Suprapubic skin (tissue), 4 donors: ENCODE data around the gene TBX4.

Experiments
- CTCF ChIP-seq, 2 donors: fragments of 200-600 bp in 1 of 2; fragments of 450-650 bp in 1 of 2; sonication (generic) in 1 of 2; IDR thresholded peaks; one replicate each; pipeline ENCODE4 v1.5.1; 2016 to 2019; ENCODE audit warnings: antibody characterized with exemption in 2 of 2, mild to moderate bottlenecking in 1 of 2, moderate library complexity in 1 of 2
- EP300 ChIP-seq: sonication (generic); formaldehyde crosslinking; IDR thresholded peaks from one replicate; pipeline ENCODE4 v1.6.1; 2017; ENCODE audit warnings: antibody characterized with exemption
- POLR2A ChIP-seq, 2 donors: fragments of 450-650 bp; IDR thresholded peaks; one replicate each; pipeline ENCODE4 v1.6.1; 2017; ENCODE audit warnings: antibody characterized with exemption in 2 of 2, mild to moderate bottlenecking in 2 of 2, moderate library complexity in 2 of 2
- POLR2AphosphoS5 ChIP-seq, 3 donors: sonication (generic); formaldehyde crosslinking; IDR thresholded peaks; one replicate each; pipeline ENCODE4 v1.6.1; 2017; ENCODE audit warnings: antibody characterized with exemption in 3 of 3

GRCh38 chr17:61451538-61452300 is 503 bp upstream of the TBX4 start:
- TF ChIP-seq CTCF (IDR thresholded peaks at IDR 0.05), result no peak
- TF ChIP-seq EP300, result no peak
- TF ChIP-seq POLR2AphosphoS5 (IDR thresholded peaks at IDR 0.05), result no peak
- TF ChIP-seq POLR2A (IDR thresholded peaks at IDR 0.05), result no peak
